ENCODE data around the gene KCNN3.
"Not testable (repeated sequence)": the region's sequence is repeated elsewhere in the genome, so short reads cannot be mapped to it uniquely, and the experiment has no call there.

KCNN3 gene

DNA sequence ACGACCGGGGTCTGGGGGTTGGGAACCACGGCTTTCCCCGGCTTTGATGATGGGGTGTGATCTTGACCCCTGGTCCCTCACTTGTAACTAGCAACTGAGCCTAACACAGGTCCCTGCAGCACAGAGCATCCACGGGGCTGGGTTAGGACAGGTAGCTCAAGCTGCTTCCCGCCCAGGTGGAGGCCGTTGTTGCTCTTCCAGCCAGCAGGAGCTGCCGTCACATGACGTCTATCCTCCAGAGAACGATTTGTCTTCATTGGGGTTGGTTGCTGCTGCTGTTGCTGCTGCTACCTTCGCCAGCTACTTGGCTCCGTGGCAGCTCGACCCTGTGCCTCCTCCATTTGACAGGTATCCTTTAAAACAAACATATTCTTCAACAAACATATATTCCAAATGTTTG lies 187.8 kb downstream of the KCNN3 start:
- no peak overlapping the region for H3K4me3 ChIP-seq (ENCODE audit: low read length)
- TF ChIP-seq ZNF274 (IDR thresholded peaks at IDR 0.05; ENCODE audit: low read depth, low read length): no peak

DNA sequence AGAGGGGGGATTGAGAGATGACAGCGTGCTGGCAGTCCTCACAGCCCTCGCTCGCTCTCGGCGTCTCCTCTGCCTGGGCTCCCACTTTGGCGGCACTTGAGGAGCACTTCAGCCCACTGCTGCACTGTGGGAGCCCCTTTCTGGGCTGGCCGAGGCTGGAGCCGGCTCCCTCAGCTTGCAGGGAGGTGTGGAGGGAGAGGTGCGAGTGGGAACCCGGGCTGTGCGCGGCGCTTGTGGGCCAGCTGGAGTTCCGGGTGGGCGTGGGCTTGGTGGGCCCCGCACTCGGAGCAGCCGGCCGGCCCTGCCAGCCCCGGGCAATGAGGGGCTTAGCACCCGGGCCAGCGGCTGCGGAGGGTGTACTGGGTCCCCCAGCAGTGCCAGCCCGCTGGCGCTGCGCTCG lies 192.2 kb downstream of the KCNN3 start:
- H3K4me3 ChIP-seq (ENCODE audit: low read length): not testable (repeated sequence)

DNA sequence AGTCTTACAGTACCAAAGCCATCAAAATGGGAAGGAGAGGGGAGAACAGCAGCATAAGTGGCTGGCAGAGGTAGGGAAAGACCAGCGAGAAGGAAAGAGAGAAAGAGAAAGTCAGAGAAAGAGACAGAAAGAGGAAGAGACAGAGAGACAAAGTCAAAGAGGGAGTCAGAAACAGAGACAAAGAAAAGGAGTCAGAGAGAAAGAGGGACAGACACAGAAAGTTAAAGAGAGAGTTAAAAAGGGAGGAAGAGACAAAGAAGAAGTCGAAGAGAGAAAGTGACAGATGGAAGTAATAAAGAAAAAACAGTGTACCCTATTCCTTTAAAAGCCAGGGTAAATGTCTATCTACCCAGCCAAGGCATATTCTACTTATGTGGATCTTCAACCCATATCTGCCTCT lies 193.2 kb downstream of the KCNN3 start:
- H3K4me3 ChIP-seq (ENCODE audit: low read length): not testable (repeated sequence)

DNA sequence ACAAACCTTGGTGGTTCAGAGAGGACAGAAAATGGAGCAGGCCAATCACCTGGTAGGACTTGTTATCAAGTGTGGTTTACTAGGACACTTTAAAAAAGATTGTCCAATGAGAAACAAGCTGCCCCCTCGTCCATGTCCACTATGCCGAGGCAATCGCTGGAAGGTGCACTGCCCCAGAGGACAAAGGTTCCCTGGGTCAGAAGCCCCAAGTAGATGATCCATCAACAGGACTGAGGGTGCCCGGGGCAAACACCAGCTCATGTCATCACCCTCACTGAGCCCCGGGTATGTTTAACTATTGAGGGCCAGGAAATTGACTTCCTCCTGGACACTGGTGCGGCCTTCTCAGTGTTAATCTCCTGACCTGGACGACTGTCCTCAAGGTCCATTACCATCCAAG lies 195.6 kb downstream of the KCNN3 start:
- H3K4me3 ChIP-seq (ENCODE audit: low read length): not testable (repeated sequence)

DNA sequence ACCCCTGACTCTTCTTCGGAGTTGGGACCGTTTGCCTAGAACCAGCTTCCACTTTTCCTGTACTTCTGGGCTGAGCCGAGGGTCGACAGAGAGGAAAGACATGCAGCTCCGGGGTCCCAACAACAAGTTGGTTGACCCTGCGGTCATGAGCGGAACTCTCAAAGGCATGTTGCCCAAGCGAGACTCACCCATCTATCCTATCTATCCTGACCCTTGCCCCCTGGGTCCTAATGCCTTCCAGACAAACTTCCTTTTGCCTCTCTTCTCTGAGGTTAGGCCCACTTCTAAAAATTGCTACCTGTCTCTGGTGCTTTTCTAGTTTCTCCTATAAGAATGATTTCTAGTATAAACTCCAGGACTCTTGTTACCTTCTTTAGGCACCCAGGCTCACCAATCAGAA lies 197.8 kb downstream of the KCNN3 start:
- H3K4me3 ChIP-seq (ENCODE audit: low read length): not testable (repeated sequence)

DNA sequence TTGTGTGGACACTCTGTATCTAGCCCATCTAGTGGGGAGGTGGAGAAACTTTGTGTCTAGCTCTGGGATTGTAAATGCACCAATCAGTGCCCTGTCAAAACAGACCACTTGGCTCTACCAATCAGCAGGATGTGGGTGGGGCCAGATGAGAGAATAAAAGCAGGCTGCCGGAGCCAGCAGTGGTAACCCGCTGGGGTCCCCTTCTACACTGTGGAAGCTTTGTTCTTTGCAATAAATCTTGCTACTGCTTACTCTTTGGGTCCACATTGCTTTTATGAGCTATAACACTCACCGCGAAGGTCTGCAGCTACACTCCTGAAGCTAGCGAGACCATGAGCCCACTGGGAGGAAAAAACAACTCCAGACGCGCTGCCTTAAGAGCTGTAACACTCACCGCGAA lies 198.7 kb downstream of the KCNN3 start:
- not testable (repeated sequence) for H3K4me3 ChIP-seq (ENCODE audit: low read length)

DNA sequence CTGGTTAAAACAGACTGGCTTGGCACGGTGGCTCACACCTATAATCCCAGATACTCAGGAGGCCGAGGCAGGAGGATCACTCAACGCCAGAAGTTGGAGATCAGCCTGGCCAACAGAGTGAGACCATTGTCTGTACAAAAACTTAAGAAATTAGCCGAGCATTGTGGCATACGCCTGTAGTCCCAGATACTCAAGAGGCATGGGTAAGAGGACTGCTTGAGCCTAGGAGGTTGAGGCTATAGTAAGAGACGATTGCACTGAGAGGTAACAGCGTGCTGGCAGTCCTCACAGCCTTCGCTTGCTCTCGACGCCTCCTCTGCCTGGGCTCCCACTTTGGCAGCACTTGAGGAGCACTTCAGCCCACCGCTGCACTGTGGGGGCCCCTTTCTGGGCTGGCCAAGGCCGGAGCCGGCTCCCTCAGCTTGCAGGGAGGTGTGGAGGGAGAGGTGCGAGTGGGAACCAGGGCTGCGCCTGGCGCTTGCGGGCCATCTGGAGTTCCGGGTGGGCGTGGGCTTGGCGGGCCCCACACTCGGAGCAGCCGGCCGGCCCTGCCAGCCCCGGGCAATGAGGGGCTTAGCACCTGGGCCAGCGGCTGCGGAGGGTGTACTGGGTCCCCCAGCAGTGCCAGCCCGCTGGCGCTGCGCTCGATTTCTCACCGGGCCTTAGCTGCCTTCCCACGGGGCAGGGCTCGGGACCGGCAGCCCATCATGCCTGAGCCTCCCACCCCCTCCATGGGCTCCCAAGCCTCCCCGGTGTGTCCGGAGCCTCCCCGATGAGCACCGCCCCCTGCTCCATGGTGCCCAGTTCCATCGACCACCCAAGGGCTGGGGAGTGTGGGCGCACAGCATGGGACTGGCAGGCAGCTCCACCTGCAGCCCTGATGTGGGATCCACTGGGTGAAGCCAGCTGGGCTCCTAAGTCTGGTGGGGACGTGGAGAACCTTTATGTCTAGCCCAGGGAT lies 199.5 kb downstream of the KCNN3 start:
- H3K4me3 ChIP-seq (ENCODE audit: low read length): not testable (repeated sequence)

DNA sequence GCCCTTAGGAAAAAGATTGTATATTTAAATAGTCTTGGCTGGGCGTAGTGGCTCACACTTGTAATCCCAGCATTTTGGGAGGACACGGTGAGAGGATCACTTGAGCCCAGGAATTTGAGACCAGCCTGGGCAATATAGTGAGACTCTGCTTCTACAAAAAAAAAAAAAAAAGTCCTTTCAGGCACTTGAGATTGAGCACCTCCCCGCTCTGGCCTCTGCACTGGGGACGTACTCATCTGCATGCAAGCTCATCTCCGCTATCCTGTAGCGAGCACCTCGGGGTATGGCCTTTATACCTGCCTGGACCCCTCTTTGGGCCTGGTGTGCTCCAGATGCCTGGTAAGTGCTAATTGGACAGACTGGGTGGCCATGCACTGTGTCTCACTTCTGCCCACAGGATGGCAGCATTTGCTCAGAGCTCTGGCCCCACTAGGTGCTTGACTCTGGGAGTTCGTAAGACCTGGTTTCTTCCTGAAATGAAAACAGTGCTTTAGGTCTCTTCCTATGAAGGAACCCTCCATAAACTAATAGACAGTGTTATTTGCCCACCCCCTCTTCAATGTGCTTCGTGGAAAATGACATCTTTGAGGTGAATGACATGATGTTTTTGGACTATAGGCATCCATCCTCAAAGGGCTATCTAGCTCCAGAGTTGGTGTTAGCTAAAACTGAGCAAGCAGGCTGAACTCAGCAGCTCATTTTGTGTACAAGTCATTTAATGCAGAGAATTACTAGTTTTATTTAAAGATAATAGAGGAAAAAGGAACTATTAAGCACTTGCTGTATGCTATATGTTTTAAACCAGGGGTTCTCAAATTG lies 200.4 kb downstream of the KCNN3 start:
- no peak overlapping the region for H3K4me3 ChIP-seq (ENCODE audit: low read length)
- TF ChIP-seq ZNF274 (IDR thresholded peaks at IDR 0.05; ENCODE audit: low read depth, low read length): no peak

DNA sequence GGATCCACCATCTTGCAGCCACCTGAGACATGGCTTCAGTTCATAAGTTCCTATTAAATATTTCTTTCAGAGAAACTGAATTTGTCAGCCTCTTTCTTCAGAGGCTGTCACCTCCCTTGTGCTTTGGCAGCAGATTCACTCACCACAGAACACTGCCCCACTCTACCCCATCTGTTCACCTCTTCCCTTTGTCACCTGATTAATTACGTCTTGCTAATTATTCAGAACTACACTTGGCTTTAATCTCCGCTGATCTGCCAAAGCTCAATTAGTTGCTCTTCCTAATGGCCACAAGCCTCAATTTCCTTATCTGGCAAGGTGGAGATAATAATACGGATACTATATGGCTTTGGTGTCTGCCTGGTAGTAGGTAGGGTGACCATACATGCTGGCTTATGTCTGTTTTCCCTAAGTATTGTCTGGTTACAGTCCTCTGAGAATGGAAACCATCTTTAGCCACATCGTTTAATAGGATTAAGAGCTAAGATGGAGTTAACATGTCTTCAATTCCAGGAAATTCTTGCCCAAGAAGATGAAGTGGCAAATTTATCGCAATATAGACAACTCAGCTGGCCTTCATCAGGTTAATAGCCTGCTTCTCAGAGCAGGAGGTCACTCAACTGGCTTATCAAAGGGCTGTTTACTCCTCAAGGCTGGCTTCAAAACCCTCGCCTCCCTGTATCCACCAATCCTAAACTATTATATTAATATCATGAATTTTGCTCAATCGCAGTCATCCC lies 203.9 kb downstream of the KCNN3 start:
- no peak overlapping the region for H3K4me3 ChIP-seq (ENCODE audit: low read length)
- TF ChIP-seq ZNF274 (IDR thresholded peaks at IDR 0.05; ENCODE audit: low read depth, low read length): no peak

DNA sequence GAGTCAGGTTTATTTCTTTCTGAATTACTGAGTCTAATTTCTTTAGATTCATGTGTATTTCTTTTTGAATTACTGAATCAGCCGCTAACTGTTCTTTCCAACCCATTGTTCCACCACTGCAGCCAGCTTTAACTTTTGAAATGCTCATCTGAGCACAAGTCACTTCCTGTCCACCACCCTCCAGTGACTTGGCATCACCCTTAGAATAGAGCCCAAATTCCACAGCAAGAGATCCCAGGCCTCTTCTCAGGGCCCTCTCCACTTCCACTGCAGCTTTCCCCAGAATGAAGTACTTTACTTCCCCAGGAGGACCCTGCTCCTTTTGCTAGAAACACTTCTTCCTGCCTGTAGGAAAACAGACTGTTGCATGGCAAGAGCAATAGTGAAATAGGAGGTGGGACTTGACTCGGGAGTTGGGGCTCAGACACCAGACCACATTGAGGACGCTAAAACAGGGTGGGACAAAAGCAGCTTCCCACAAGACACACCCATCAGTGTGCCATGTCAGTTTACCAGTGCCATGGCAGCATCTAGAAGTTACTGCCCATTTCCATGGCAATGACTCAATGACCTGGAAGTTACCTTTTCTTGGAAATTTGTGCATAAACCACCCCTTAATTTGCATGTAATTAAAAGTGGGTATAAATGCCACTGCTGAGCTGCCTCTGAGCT lies 205.6 kb downstream of the KCNN3 start:
- TF ChIP-seq ZNF274 (IDR thresholded peaks at IDR 0.05; ENCODE audit: low read depth, low read length): no peak
- no peak overlapping the region for H3K4me3 ChIP-seq (ENCODE audit: low read length)

DNA sequence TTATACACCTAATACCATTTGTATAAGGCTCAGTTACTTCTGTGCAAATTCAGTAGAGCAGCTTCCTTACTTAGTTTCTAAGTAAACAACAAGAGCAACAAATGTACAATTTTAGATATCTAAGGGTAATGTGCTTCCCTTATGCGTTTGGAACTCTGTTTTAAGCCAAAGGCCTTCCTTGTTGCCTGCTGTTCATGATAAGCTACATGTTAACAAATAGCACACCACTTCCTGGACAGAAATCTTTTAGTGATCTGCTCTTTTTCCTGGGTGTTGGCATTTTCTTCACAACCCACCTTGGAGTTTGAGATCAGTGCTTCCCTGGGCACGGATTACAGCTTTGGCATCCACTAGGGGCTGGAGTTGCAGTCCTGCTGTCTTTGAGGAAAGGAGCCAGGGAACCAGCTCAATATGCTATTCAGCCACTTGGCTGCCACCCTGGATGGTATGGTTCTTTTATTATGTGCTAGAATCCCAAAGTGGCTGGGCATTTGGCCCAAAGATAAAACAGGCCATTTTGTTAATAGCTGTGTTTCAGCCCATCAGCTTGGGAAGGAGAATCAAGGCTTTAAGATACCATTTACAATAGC lies 206.5 kb downstream of the KCNN3 start:
- H3K4me3 ChIP-seq (ENCODE audit: low read length): no peak overlapping the region
- TF ChIP-seq ZNF274 (IDR thresholded peaks at IDR 0.05; ENCODE audit: low read depth, low read length): no peak

DNA sequence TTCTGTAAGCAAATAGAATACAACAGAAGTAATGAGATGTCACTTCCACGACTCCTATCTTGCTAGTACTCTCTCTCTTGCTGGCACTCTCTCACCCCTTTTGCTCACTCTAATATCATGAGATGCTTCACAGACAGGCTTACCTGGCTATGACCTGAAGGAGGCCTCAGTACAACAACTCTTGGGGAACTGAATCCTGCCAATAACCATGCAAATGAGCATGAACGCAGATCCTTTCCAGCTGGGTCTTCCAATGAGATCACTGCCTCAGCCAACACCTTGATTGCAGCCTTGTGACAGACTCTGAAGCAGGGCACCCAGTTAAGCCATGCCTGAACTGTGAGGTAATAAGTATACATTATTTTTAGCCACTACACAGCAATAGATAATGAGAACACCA lies 209.0 kb downstream of the KCNN3 start:
- no peak overlapping the region for H3K4me3 ChIP-seq (ENCODE audit: low read length)
- no peak for TF ChIP-seq ZNF274 (IDR thresholded peaks at IDR 0.05; ENCODE audit: low read depth, low read length)

DNA sequence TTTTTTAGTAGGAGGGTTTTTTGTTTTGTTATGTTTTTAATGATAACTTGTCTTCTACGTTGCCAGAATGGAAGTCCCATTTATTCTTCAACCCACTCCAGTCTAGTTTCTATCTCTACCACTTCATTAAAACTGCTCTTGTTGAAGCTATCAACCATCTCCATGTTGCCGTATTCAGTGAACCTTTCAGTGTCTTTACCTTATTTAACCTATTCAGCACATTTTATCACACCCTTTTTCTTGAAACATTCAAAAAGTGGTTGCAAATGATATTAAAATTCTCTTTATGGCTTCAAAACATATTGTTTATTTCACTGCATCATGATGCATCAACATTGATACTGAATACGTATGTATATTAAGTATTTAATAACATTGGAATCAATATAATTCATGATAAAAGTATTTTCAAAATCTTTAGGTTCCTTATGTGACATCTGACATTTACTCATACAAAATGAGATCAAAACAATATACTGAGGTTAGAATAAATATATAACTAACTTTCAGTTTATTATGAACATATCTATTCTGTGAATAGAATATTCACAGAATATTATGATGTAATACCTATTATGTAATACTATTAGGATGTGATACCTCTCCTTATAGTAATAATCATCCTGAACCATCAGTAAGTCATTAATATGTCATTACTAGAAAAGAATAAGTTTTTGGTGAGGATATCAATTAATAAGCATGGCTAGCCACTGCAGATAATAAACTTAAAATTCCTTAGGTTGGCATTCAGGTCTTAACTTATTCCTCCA lies 210.1 kb downstream of the KCNN3 start:
- H3K4me3 ChIP-seq (ENCODE audit: low read length): no peak overlapping the region
- no peak for TF ChIP-seq ZNF274 (IDR thresholded peaks at IDR 0.05; ENCODE audit: low read depth, low read length)

All from GM08714 (cell line).